Neural cell (in vitro differentiated cells): ENCODE measurements around the gene TMEM219. TPM values are rescaled to one million over a fixed set of nuclear protein-coding genes. Genes with fewer than 3 reads are reported as not detected.

ENCODE experiments used
- H2AFZ ChIP-seq: fragments of 200-600, 300-800 bp; sonication (generic), shearing (Covaris generic); 2 replicates; pipeline ENCODE4 v1.6.0; 2014; ENCODE audit warnings: low read depth, mild to moderate bottlenecking, antibody characterized with exemption, low read length, moderate library complexity
- H3F3A ChIP-seq: fragments of 200-600 bp; shearing (Covaris generic); 2 replicates; pipeline ENCODE4 v1.6.1; 2016; ENCODE audit warnings: mild to moderate bottlenecking, moderate library complexity, mixed read lengths, antibody characterized with exemption, low read length; ENCODE audit not compliant: insufficient read depth, poor library complexity, severe bottlenecking
- H3K27ac ChIP-seq: fragments of 200-600, 300-800 bp; sonication (generic), shearing (Covaris generic); 2 replicates; pipeline ENCODE4 v1.5.1; 2014; ENCODE audit warnings: mild to moderate bottlenecking, low read length, moderate library complexity
- H3K27me3 ChIP-seq: fragments of 300-800, 200-600 bp; sonication (generic), shearing (Covaris generic); 2 replicates; pipeline ENCODE4 v1.6.0; 2014; ENCODE audit warnings: mild to moderate bottlenecking, low read depth, low read length, moderate library complexity; ENCODE audit not compliant: insufficient read depth
- H3K36me3 ChIP-seq: fragments of 300-800, 200-600 bp; sonication (generic), shearing (Covaris generic); 2 replicates; pipeline ENCODE4 v1.5.1; 2014; ENCODE audit warnings: mild to moderate bottlenecking, antibody characterized with exemption, low read length, moderate library complexity; ENCODE audit not compliant: insufficient read depth
- H3K4me2 ChIP-seq: fragments of 300-800, 200-600 bp; sonication (generic), shearing (Covaris generic); 2 replicates; pipeline ENCODE4 v1.6.0; 2014; ENCODE audit warnings: mild to moderate bottlenecking, low read length
- H3K4me3 ChIP-seq: fragments of 300-800, 200-600 bp; sonication (generic), shearing (Covaris generic); 2 replicates; pipeline ENCODE4 v1.5.1; 2014; ENCODE audit warnings: mild to moderate bottlenecking, low read length, moderate library complexity
- H3K79me2 ChIP-seq: fragments of 200-600 bp; shearing (Covaris generic); replicated peaks from 2 replicates; pipeline ENCODE4 v1.6.0; 2014; ENCODE audit warnings: mild to moderate bottlenecking, low read length, moderate library complexity; ENCODE audit not compliant: insufficient read depth
- H3K9ac ChIP-seq: fragments of 300-800, 200-600 bp; sonication (generic), shearing (Covaris generic); 2 replicates; pipeline ENCODE4 v1.6.1; 2016; ENCODE audit warnings: mild to moderate bottlenecking, low read length, mixed read lengths
- H3K9me2 ChIP-seq: fragments of 200-600 bp; shearing (Covaris generic); 2 replicates; pipeline ENCODE4 v1.6.1; 2016; ENCODE audit warnings: mild to moderate bottlenecking, low read length, mixed read lengths; ENCODE audit not compliant: insufficient read depth
- H3K9me3 ChIP-seq: fragments of 200-600, 300-800 bp; sonication (generic), shearing (Covaris generic); 2 replicates; pipeline ENCODE4 v1.6.1; 2016; ENCODE audit warnings: mild to moderate bottlenecking, mixed run types, low read length, moderate library complexity, mixed read lengths
- H4K20me1 ChIP-seq: fragments of 200-600 bp; shearing (Covaris generic); 2 replicates; pipeline ENCODE4 v1.6.1; 2016; ENCODE audit warnings: mild to moderate bottlenecking, mixed run types; ENCODE audit not compliant: insufficient read depth
- EP300 ChIP-seq: fragments of 450-650 bp; conservative IDR thresholded peaks from 2 replicates; pipeline ENCODE4 v1.6.1; 2014; ENCODE audit warnings: antibody characterized with exemption, mild to moderate bottlenecking, moderate library complexity; ENCODE audit not compliant: poor library complexity, severe bottlenecking
- EZH2 ChIP-seq: fragments of 200-600, 300-800 bp; shearing (Covaris generic), sonication (generic); IDR thresholded peaks from 2 replicates; pipeline ENCODE4 v1.6.1; 2014; ENCODE audit warnings: antibody characterized with exemption, low read length, borderline replicate concordance, mild to moderate bottlenecking; ENCODE audit not compliant: insufficient read depth, poor library complexity, severe bottlenecking
- MXI1 ChIP-seq: fragments of 450-650 bp; conservative IDR thresholded peaks from 2 replicates; pipeline ENCODE4 v1.6.1; 2014; ENCODE audit warnings: antibody characterized with exemption, mild to moderate bottlenecking; ENCODE audit not compliant: poor library complexity, severe bottlenecking
- POLR2AphosphoS5 ChIP-seq: IDR thresholded peaks from 2 replicates; pipeline ENCODE4 v1.6.1; 2012
- RAD21 ChIP-seq: fragments of 450-650 bp; conservative IDR thresholded peaks from 2 replicates; pipeline ENCODE4 v1.6.1; 2014; ENCODE audit warnings: antibody characterized with exemption, mild to moderate bottlenecking, moderate library complexity
- SMC3 ChIP-seq: fragments of 450-650 bp; conservative IDR thresholded peaks from 2 replicates; pipeline ENCODE4 v1.6.1; 2014; ENCODE audit warnings: antibody characterized with exemption, mild to moderate bottlenecking, moderate library complexity; ENCODE audit not compliant: poor library complexity
- TAF1 ChIP-seq: IDR thresholded peaks from 2 replicates; pipeline ENCODE4 v1.6.1; 2012; ENCODE audit warnings: low read depth
- polyA plus RNA-seq: library from polyadenylated mRNA; depleted of rRNA; stranded (reverse); fragments of >200 nt; gene quantifications from 2 replicates; pipeline ENCODE4 v1.2.3, GENCODE V29; 2014
- TF ChIP-seq, protein P1 (sequence below): IDR thresholded peaks from 2 replicates; pipeline ENCODE4 v1.6.1; 2012; ENCODE audit warnings: borderline replicate concordance
- TF ChIP-seq, protein P2 (sequence below): fragments of 450-650 bp; IDR thresholded peaks from 2 replicates; pipeline ENCODE4 v1.5.1; 2014; ENCODE audit warnings: antibody characterized with exemption, mild to moderate bottlenecking, moderate library complexity; ENCODE audit not compliant: poor library complexity, severe bottlenecking

Gene TMEM219
- polyA plus RNA-seq, 1 donor from 2014 or later: 154 TPM

DNA sequence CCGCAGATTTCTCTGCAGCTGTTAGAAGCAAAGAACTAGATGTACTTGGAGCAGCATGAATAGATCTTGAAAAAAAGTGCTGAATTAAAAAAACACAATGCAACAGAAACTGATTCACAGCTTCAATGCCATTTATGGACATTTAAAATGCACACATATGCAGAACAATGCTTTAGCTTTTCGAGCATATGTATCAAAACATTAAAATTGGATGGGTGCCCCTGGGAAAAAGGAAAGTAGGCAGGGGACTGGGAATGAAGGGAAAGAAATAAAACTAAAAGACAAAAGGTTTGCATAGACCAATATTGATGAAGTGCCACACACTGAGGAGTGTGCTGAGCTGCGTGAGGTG lies 40.9 kb upstream of the TMEM219 start:
- Histone ChIP-seq H3K27ac (no peak overlapping the region), H3K4me3 (no peak overlapping the region)
- TF ChIP-seq, protein P1, sequence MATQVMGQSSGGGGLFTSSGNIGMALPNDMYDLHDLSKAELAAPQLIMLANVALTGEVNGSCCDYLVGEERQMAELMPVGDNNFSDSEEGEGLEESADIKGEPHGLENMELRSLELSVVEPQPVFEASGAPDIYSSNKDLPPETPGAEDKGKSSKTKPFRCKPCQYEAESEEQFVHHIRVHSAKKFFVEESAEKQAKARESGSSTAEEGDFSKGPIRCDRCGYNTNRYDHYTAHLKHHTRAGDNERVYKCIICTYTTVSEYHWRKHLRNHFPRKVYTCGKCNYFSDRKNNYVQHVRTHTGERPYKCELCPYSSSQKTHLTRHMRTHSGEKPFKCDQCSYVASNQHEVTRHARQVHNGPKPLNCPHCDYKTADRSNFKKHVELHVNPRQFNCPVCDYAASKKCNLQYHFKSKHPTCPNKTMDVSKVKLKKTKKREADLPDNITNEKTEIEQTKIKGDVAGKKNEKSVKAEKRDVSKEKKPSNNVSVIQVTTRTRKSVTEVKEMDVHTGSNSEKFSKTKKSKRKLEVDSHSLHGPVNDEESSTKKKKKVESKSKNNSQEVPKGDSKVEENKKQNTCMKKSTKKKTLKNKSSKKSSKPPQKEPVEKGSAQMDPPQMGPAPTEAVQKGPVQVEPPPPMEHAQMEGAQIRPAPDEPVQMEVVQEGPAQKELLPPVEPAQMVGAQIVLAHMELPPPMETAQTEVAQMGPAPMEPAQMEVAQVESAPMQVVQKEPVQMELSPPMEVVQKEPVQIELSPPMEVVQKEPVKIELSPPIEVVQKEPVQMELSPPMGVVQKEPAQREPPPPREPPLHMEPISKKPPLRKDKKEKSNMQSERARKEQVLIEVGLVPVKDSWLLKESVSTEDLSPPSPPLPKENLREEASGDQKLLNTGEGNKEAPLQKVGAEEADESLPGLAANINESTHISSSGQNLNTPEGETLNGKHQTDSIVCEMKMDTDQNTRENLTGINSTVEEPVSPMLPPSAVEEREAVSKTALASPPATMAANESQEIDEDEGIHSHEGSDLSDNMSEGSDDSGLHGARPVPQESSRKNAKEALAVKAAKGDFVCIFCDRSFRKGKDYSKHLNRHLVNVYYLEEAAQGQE: no peak
- TF ChIP-seq TAF1: no peak
- no peak for TF ChIP-seq SMC3
- TF ChIP-seq MXI1: no peak
- no peak for TF ChIP-seq EP300
- no peak for TF ChIP-seq EZH2
- TF ChIP-seq, protein P2, sequence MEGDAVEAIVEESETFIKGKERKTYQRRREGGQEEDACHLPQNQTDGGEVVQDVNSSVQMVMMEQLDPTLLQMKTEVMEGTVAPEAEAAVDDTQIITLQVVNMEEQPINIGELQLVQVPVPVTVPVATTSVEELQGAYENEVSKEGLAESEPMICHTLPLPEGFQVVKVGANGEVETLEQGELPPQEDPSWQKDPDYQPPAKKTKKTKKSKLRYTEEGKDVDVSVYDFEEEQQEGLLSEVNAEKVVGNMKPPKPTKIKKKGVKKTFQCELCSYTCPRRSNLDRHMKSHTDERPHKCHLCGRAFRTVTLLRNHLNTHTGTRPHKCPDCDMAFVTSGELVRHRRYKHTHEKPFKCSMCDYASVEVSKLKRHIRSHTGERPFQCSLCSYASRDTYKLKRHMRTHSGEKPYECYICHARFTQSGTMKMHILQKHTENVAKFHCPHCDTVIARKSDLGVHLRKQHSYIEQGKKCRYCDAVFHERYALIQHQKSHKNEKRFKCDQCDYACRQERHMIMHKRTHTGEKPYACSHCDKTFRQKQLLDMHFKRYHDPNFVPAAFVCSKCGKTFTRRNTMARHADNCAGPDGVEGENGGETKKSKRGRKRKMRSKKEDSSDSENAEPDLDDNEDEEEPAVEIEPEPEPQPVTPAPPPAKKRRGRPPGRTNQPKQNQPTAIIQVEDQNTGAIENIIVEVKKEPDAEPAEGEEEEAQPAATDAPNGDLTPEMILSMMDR: no peak
- no peak for TF ChIP-seq POLR2AphosphoS5
- no peak for TF ChIP-seq RAD21

DNA sequence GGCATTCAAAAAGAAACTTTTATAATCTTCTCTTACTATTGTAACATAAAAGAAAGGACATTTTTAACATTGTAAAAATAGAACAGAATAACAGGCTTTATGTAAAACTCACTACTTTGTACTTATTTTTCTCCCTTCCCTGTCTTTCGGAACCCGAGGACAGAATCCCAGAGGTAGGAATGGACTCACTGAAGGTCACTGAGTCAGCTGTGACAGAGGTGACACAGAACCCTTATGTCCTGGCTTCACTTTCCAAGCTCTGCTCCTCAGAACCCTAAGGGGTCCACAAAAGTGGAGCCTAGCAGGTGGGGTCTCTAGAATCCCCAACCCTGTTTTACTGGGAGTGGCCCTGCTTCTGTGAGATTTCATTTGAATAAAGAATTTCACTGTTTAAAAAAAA lies 39.6 kb upstream of the TMEM219 start:
- Histone ChIP-seq H3K9me2 (no peaks in the 10 kb centered on the region), H3K27me3 (no peaks in the 10 kb centered on the region), H3K36me3 (no peaks in the 10 kb centered on the region), H3K79me2 (peaks cover 9% of the 10 kb centered on the region), H4K20me1 (no peaks in the 10 kb centered on the region), H2AFZ (no peak overlapping the region), H3K9ac (no peak overlapping the region), H3K9me3 (no peaks in the 10 kb centered on the region), H3K27ac (no peak overlapping the region), H3F3A (peaks cover 3% of the 10 kb centered on the region), H3K4me2 (no peak overlapping the region), H3K4me3 (no peak overlapping the region)
- TF ChIP-seq POLR2AphosphoS5 (no peak), SMC3 (no peak), RAD21 (no peak), EZH2 (no peak), EP300 (no peak), MXI1 (no peak), TAF1 (no peak)
- TF ChIP-seq, protein P1: no peak
- TF ChIP-seq, protein P2: no peak

More for the DNA sequence above, 40.9 kb upstream of the TMEM219 start:
- Histone ChIP-seq H3K36me3 (no peaks in the 10 kb centered on the region), H3K79me2 (peaks cover 9% of the 10 kb centered on the region), H3F3A (no peaks in the 10 kb centered on the region), H2AFZ (no peak overlapping the region), H3K9ac (no peak overlapping the region), H3K4me2 (no peak overlapping the region), H3K27me3 (no peaks in the 10 kb centered on the region), H3K9me2 (no peaks in the 10 kb centered on the region), H4K20me1 (no peaks in the 10 kb centered on the region), H3K9me3 (no peaks in the 10 kb centered on the region)
